HG03108 (cell line): ENCODE measurements around the gene FBXO3.
A peak's percentile ranks its signal among the peaks of the same experiment; 100 is the strongest.

Experiments
- ATAC-seq: cut with Tn5 transposase; IDR thresholded peaks from one replicate; pipeline ENCODE4 v1.9.1; 2021; ENCODE audit warnings: moderate library complexity; ENCODE audit not compliant: unreplicated experiment

Gene FBXO3

DNA sequence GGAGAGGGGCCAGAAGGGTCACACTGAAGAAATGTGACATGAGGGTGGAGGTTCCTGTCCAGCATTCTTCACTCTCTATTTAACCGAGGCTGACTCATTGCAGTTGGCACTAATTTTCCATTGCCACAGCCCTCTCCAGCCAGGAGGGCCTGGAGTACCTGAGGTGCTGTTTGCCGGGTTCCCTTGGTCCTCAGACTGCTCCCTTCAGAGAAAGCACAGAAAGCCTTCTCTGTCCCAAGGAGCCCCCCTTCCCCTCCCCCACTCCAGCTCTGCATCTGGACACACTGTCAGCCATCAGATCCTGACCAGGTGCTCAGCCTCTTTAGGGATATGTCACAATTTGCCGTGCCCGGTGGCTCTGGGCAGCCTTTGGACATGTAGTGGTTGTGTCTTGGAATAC, 70.5 kb downstream of the FBXO3 start:
- no peak for ATAC-seq

DNA sequence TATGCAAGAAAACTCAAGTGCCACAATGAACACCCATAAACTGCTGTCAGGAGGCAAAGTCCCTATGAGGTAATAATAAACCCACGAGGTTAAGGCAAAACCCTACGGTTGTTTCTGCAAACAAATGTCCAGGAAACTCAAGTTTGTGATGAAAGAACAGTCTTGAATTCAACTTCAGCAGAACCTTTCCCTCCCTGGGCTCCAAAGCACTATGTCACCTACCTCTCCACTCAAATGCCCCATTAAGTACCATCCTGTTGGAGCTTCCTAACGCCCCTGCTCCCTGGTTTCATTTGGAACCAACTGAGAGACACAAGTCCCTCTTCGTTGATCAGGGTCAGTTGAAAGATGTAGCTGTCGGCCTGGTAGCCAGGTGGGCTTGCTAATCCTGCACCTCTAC, 71.1 kb downstream of the FBXO3 start:
- ATAC-seq = no peak

DNA sequence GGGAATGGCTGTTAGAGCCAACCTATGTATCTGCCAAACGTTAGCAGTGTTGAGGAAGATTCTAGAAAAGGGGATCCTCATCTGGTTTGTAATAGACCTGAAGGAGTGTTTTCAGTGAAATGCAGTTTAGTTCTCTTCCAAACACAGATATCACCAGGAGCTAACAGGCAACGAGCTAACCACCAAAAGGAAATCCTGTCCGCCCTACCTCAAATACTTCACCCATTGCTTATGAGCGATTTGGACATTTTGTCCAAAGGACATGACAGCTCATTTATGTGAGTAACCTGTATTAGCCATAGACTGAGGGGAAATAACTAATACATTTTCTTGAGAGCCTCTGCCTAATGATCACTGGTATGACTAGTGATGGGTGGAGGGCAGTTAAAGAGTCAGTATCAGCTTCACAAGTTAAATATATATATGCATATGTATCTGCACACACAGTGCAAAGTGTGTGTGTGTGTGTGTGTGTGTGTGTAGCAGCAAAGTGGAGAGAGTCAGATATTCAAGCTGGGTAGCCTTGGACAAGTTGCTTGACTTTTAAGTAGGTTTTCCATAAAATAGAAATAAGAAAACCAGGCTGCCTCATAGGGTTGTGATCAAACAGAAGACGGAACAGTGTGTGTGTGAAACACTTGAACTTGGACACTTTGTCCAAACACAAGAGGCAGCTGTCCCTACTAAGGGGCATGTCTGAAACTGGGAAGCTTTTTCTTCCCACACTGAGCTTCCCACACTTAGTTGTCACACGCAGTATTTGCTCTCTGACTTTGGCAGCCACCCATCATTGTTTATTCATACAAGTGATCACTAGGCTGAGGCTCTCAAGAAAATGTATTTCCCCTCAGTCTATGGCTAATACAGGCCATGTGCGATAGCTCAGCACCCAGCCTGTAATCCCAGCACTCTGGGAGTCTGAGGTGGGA, 72.8 kb downstream of the FBXO3 start:
- ATAC-seq = no peak

DNA sequence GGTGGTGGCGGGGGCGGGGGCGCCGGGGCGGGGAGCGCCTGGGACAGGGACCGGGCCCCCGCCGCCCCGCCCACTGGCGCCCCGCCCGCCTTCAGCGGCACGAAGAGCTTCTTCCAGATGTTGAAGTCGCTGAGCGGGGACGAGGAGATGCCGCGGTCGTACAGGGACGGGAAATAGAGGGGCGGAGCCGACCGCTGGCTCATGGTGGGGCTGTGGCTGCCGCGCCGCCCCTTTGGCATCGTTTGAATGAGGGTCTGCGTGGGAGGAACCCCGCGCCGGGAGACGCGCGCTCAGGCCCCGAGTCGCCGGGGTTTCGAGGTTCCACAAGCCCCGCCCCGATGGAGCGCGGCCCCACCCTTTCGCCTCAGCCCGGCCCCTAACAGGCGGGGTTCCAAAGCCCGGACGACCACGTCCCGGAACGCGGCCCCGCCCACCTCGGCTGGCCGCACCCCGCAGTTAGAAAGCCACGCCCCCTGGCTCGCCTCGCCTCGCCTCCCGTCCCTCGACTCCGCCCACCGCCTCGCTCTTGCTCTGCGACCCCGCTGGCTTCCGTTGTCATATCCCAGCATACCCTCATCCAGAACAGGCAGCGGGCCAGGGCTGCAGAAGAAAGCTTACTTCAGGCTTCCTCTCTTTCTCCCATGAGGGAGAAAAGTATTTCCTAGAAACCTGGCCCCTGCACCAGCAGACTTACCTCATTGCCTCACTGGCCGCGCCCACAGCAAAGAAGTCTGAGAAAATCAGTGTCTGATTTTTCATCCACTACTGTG, 73.6 kb downstream of the FBXO3 start, which contains the start of gene C11orf91:
TSS of gene C11orf91 (minus strand) at position 325 of the 770 bp plus-strand sequence. CDS start at position 239, 86 bp downstream.
- peak; percentile 86 for ATAC-seq

DNA sequence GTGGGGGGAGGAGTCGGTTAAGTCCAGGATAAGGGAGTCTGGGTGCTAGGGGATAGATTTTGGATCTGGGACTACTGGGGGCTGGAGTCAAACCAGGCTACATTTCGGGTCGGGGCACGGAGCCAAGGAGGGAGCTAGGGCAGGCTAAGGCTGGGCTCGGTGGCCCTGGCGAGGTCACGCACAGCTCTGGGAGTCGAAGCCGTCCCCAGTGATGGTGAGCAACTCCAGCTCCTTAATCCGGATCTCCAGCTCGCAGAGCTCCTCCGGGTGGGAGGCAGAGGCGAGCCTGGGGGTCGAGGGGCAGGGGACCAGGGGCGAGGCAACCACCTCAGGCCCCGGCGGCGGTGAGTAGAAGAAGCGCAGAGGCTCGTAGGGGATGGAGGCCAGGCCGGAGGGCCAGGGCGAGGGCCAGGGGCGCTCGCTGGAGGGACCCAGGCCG, 74.2 kb downstream of the FBXO3 start:
- ATAC-seq = no peak

DNA sequence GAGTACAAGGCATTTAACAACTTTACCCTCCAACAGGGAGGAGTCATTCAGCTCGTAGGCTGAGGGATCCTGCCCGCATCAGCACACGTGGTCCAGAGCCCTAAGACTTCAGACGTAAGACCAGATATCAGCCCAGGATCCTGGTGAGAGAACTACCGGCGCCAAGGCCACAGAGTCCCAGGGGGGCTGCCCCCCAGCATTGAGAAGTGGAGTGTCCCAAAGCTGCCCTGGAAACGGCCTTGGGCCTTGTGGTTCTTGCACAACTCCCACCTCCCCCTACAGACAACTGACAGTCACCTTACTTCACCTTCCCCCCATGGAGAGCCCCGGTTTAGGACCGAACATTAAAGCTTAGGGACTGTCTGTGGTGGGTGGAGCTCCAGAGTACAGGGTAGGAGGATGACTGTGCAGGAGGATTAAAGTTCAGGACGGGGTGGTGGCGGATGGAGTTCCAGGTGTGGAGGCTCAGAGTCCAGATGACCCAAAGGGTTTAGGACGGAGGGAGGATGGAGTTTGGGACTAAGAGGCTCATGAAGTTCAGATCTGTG, 74.7 kb downstream of the FBXO3 start:
- no peak for ATAC-seq

DNA sequence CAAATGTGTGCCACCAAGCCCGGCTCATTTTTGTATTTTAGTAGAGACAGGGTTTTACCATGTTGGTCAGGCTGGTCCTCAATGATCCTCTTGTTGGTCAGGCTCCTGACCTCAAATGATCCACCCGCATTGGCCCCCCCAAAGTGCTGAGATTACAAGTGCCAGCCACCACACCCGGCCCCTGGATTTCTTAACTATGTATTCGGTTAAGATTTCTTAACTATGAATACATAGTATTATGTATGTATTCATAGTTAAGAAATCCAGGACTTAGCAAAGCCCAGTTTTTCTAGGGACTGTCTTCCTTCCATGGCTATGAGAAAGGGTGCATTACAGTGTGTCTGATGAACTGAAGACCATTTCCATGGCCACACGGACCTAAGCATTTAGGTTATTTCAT, 75.4 kb downstream of the FBXO3 start:
- no peak for ATAC-seq

DNA sequence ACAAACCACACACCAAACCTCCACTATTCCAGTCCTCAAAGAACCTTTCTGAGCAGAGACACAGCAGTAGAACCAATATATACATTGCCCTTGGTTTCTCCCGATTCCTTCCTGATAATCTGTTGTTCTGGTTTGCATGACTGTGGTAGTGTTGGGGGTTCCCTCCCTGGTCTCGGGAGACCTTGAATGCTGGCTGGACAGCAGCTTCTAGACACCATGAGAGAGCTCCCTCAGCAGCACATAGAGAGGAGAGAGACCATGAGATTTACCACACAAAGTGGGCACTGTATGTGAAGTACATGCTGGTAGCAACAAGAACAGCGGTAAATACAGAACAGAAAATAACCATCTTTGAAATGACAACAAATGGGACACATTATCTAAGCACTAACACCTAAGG, 76.3 kb downstream of the FBXO3 start:
- no peak for ATAC-seq

DNA sequence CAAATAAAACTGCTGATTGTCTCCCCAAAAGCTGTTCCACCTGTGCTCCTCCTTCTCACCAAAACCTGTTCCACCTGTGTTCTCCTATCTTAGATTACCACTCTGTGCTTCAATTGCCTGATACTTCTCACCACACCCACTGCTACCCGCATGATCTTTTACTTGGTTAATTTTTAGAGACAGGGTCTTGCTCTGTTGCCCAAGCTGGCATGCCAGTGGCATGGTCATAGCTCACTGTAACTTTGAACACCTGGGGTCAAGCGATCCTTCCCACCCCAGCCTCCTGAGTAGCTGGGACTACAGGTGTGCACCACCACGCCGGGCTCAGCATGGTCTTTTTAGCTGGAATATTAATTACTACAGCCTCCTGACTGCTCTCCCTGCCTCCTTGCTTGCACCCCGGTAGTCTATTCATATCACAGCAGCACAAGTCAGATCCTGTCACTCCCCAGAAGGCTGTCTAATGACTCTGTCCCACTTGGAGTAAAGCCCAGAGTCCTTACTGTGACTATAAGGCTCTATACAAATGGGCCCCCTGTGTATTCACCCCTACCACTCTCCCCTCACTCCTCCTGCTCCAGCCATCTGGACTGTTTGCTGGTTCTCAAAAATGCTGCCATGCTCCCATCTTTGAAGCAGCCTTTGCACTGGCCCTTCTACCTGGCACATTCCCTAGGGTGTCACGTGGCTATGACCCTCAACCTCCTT, 77.2 kb downstream of the FBXO3 start:
- ATAC-seq = no peak

DNA sequence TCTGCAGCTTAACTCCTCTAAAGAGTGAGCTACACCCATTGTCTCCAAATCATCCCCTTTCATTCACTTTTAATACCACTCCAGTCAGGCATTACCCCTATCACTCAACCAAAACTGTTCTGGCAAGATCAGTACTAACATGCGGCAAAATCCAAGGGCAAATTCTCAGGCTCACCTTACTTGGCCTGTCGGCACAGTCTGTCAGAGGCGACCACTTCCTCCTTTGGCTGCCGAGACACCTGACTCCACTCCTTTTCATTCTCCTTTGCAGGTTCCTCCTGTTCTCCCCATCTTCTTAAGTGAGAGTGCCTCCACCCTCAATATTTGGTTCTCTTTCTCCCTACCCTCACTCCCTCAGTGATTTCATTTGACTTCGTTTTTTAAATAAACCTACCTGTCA, 77.9 kb downstream of the FBXO3 start:
- no peak for ATAC-seq

DNA sequence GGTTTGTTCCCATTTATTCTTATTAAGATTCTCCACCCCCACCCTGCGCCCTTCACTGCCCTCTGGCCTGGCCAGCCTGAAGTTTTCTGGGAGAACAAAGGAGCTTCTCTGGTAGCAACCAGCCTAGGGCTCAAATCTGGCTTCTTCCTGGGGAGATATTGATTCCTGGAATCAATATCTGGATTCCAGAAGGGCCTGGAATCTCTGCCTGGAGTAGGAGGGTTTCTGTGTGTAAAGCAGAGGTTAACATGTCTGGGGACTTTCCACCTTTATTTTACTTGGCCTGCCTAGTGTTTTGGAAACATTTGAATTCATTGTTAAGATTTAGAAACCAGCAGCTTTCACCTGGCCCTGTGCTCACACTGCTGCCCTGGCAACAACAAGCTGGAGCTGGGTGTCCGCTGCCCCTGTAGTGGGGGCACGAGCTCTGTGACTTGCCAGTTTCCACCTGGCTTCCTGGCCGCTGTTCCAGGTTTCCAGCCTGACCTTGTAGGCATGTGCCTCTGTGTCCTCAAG, 79.2 kb downstream of the FBXO3 start:
- ATAC-seq = no peak

DNA sequence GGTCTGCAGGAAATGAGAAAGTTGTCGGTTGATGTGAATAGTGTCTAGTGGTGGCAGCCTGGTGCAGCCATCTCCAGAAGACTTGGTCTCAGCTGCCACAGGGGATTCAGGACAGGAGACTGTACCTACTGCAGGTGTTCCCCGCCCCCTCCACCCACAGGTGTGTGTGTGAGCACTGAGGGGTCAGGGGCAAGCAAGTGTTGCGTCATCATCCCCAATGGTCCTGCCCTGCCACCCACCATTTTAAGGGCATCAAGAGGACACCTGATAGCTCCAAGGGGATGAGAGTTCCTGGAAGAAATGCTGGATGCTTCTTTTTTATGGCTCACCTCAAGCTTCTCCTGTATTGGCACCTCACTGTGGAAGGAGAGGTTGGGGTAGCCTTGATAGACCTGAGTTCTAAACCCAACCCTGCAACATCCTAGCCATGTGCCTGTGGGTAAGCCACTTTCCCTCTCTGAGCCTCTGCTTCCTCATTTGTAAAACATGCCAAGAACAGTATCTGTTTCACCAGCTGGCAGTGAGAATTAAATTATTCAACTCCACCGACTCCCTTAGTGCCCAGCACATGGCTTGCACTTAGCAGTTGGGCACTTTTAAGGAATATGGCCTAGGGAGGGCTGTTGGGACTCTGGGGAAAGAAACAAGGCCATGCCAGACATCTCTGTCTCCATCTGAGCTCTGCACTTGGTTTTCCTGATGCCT, 79.8 kb downstream of the FBXO3 start:
- no peak for ATAC-seq

DNA sequence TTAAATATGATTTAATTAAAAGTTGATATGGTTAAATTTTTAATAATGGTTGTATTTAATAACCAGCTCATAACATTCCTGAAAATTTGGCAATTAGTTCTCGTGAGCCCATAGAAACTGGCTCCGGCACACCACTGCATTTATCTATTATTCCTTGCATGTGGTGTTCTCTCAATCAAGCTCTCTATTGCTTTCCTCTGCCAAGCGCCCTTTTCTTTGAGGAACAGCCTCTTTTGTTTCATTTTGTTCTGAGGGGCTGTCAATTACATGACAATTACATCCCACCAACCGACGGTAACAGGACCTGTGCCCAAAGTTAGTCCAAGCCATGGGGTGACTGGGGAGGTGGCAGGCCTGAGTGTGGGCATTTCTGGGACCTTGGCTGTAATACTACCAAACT, 81.8 kb downstream of the FBXO3 start:
- ATAC-seq = no peak

DNA sequence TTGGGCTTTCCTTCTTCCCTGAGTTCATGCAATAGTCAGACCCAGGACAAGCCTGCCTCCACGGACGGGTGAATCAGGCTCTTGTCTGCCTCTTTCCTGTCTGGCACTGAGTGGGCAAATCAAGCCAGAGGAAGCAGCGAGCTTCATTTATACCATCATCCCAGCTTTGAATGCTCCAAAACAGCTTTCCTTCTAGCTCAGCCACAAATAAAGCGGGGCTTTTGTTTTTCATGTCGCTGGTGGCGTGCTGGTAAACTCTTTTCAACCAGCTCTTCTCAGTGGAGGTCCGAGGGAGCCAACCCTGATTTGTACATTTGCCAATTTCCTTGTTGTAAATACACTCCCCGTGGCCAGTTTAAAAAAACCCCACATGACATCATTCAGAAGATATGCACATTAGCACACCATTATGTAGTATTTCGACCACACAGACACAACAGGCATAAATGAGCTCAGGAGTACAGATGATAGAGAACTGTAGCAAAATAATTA, 82.3 kb downstream of the FBXO3 start:
- ATAC-seq = no peak

DNA sequence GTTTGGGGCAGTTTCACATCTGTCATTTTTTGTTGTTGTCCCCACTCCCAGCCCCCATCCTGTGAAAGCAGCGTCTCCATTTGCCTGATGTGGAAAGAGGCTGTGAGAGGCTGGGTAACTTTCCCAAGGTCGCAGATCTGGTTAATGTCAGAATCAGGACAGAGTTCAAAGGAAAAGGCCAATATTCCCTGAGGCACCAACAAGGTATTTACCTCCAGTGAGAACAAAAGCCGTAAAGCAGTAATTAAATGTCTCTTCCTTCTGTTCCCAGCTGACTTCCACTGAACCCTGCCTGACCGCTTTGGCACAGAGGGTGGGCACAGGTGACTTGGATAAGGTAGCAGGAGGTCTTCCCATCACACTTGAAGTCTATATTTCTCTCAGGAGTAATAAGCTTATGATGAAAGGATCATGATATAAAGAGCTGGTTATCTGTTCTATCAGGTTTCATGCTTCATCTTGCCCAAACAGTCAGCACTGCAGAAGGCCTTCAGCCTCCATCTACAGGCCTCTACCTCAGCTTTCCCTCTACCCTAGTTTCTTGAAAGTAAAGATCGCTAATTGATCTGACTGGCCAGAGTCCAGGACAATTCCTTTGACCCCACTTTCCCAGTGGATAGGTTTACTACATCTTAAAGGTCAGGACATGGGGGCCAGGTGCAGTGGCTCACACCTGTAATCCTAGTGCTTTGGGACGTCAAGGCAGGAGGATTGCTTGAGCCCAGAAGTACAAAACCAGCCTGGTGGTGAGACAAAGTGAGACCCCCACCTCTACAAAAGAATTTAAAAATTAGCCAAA, 83.1 kb downstream of the FBXO3 start:
- ATAC-seq = no peak
